Mesenchymal stem cell (in vitro differentiated cells and primary cell): ENCODE results near the gene SLC2A4RG.

Source experiments
- DNase-seq: peaks from one replicate; pipeline ENCODE4 v3.0.0-alpha.2; 2013
- H2AFZ ChIP-seq: one replicate; pipeline ENCODE4 v1.6.1; 2013; ENCODE audit warnings: low read depth, mild to moderate bottlenecking, control low read depth, inconsistent platforms, low read length, moderate library complexity
- H2AK5ac ChIP-seq: 2 replicates; pipeline ENCODE4 v1.6.1; 2013; ENCODE audit warnings: low read length, moderate library complexity, mild to moderate bottlenecking, inconsistent platforms; ENCODE audit not compliant: severe bottlenecking
- H2BK120ac ChIP-seq: one replicate; pipeline ENCODE4 v1.6.1; 2013; ENCODE audit warnings: low read depth, mild to moderate bottlenecking, inconsistent platforms, low read length, moderate library complexity
- H2BK12ac ChIP-seq, 2 experiments: one replicate each; pipeline ENCODE4 v1.6.1; 2013; ENCODE audit warnings: inconsistent platforms in 2 of 2, low read length in 2 of 2, mild to moderate bottlenecking in 2 of 2, moderate library complexity in 2 of 2, control low read depth in 1 of 2
- H2BK15ac ChIP-seq: one replicate; pipeline ENCODE4 v1.6.1; 2013; ENCODE audit warnings: mild to moderate bottlenecking, low read depth, inconsistent platforms; ENCODE audit not compliant: poor library complexity, severe bottlenecking
- H2BK5ac ChIP-seq: 2 replicates; pipeline ENCODE4 v1.6.1; 2013; ENCODE audit warnings: low read depth, mild to moderate bottlenecking, low read length, control low read depth, inconsistent platforms; ENCODE audit not compliant: poor library complexity, severe bottlenecking
- H3K14ac ChIP-seq, 2 experiments: one replicate each; pipeline ENCODE4 v1.6.1; 2013; ENCODE audit warnings: inconsistent platforms in 2 of 2, low read length in 2 of 2, control low read depth in 1 of 2, mild to moderate bottlenecking in 1 of 2, moderate library complexity in 1 of 2
- H3K18ac ChIP-seq, 2 experiments: one replicate each; pipeline ENCODE4 v1.6.1; 2013; ENCODE audit warnings: inconsistent platforms in 2 of 2, low read length in 2 of 2, control low read depth in 1 of 2, low read depth in 1 of 2, mild to moderate bottlenecking in 1 of 2
- H3K23ac ChIP-seq, 2 experiments: one replicate each; pipeline ENCODE4 v1.6.1; 2013; ENCODE audit warnings: inconsistent platforms in 2 of 2, low read length in 2 of 2, mild to moderate bottlenecking in 2 of 2, moderate library complexity in 2 of 2, control low read depth in 1 of 2
- H3K27ac ChIP-seq: 2 replicates; pipeline ENCODE4 v1.5.1; 2013; ENCODE audit warnings: mild to moderate bottlenecking, moderate library complexity, low read length, control low read depth, inconsistent platforms; ENCODE audit not compliant: poor library complexity, severe bottlenecking
- H3K27me3 ChIP-seq, 2 experiments: 2 replicates each; pipeline versions ENCODE4 v1.6.1 to v1.7.0; 2013; ENCODE audit warnings: low read length in 2 of 2, mild to moderate bottlenecking in 2 of 2, moderate library complexity in 2 of 2, control low read depth in 1 of 2, inconsistent platforms in 1 of 2; ENCODE audit not compliant: control insufficient read depth in 1 of 2, insufficient read depth in 1 of 2
- H3K36me3 ChIP-seq, 2 experiments: 2 replicates each; pipeline versions ENCODE4 v1.6.1 to v1.7.0; 2013; ENCODE audit warnings: low read length in 2 of 2, control low read depth in 1 of 2, inconsistent platforms in 1 of 2, low read depth in 1 of 2, mild to moderate bottlenecking in 1 of 2; ENCODE audit not compliant: insufficient read depth in 2 of 2, control insufficient read depth in 1 of 2
- H3K4ac ChIP-seq, 2 experiments: one replicate each; pipeline ENCODE4 v1.6.1; 2013; ENCODE audit warnings: inconsistent platforms in 2 of 2, low read length in 2 of 2, mild to moderate bottlenecking in 2 of 2, moderate library complexity in 2 of 2, control low read depth in 1 of 2, low read depth in 1 of 2
- H3K4me1 ChIP-seq: 2 replicates; pipeline ENCODE4 v1.6.1; 2013; ENCODE audit warnings: low read depth, low read length, control low read depth; ENCODE audit not compliant: control insufficient read depth, insufficient read depth
- H3K4me2 ChIP-seq: 2 replicates; pipeline ENCODE4 v1.6.1; 2013; ENCODE audit warnings: low read length, mild to moderate bottlenecking, inconsistent platforms; ENCODE audit not compliant: poor library complexity, severe bottlenecking
- H3K4me3 ChIP-seq, 2 experiments: 2 replicates each; pipeline versions ENCODE4 v1.5.1 to v1.7.0; 2013; ENCODE audit warnings: low read length in 2 of 2, mild to moderate bottlenecking in 2 of 2, control low read depth in 1 of 2, low read depth in 1 of 2; ENCODE audit not compliant: insufficient read depth in 1 of 2
- H3K79me1 ChIP-seq: replicated peaks from 2 replicates; pipeline ENCODE4 v1.6.1; 2013; ENCODE audit warnings: mild to moderate bottlenecking, control low read depth, low read length, inconsistent platforms; ENCODE audit not compliant: poor library complexity, severe bottlenecking
- H3K9ac ChIP-seq: 2 replicates; pipeline ENCODE4 v1.7.0; 2013; ENCODE audit warnings: mild to moderate bottlenecking, low read length, moderate library complexity
- H3K9me3 ChIP-seq: 2 replicates; pipeline ENCODE4 v1.7.0; 2013; ENCODE audit warnings: mild to moderate bottlenecking, low read length; ENCODE audit not compliant: control insufficient read depth
- H4K8ac ChIP-seq: one replicate; pipeline ENCODE4 v1.6.1; 2013; ENCODE audit warnings: inconsistent platforms, mild to moderate bottlenecking, low read length, moderate library complexity
- H4K91ac ChIP-seq: one replicate; pipeline ENCODE4 v1.6.1; 2013; ENCODE audit warnings: mild to moderate bottlenecking, low read length, inconsistent platforms
- WGBS: methylation state at CpG from one replicate; pipeline ENCODE4 v1.1.7; 2013; ENCODE audit warnings: mixed read lengths; 5-methylcytosine and 5-hydroxymethylcytosine counted together

SLC2A4RG gene

GRCh38 chr20:63691711-63692435 is 47.7 kb upstream of the SLC2A4RG start:
- H3K9me3 ChIP-seq: no peaks in the 10 kb centered on the region
- DNase-seq: no peak

GRCh38 chr20:63692436-63693082 is 47.0 kb upstream of the SLC2A4RG start:
- 89% methylated on average over 19 of the region's 20 CpGs for WGBS
- DNase-seq: no peak
- Histone ChIP-seq H3K23ac (no peak overlapping the region), H2AFZ (no peak overlapping the region), H3K27me3 (no peaks in the 10 kb centered on the region), H3K9ac (no peak overlapping the region), H2BK15ac (peak overlapping the region; percentile 45), H2BK5ac (no peak overlapping the region), H3K4ac (no peak overlapping the region), H2BK120ac (no peak overlapping the region), H3K9me3 (no peaks in the 10 kb centered on the region), H3K79me1 (peaks cover 12% of the 10 kb centered on the region), H3K4me1 (peaks cover 42% of the 10 kb centered on the region), H3K36me3 (peaks cover 4 to 69% of the 10 kb centered on the region in 2 experiments), H3K27ac (no peak overlapping the region), H3K14ac (no peak overlapping the region), H3K18ac (no peak overlapping the region), H2AK5ac (no peak overlapping the region), H3K4me3 (no peak overlapping the region), H4K91ac (peak overlapping the region; percentile 22), H3K4me2 (no peak overlapping the region), H4K8ac (no peak overlapping the region), H2BK12ac (peak overlapping the region in 1 of 2 experiments; percentile 3)

More at GRCh38 chr20:63691711-63692435, 47.7 kb upstream of the SLC2A4RG start:
- Histone ChIP-seq H3K4me1 (peaks cover 42% of the 10 kb centered on the region), H3K4ac (no peak overlapping the region), H3K79me1 (peaks cover 8% of the 10 kb centered on the region), H4K91ac (peak overlapping the region; percentile 16), H3K4me3 (no peak overlapping the region), H3K18ac (no peak overlapping the region), H2AFZ (no peak overlapping the region), H3K14ac (no peak overlapping the region), H3K27me3 (no peaks in the 10 kb centered on the region), H2BK5ac (no peak overlapping the region), H3K27ac (no peak overlapping the region), H4K8ac (no peak overlapping the region), H3K4me2 (no peak overlapping the region), H3K9ac (no peak overlapping the region), H2AK5ac (no peak overlapping the region), H3K36me3 (peaks cover 4 to 63% of the 10 kb centered on the region in 2 experiments), H2BK15ac (no peak overlapping the region), H2BK120ac (no peak overlapping the region), H2BK12ac (no peak overlapping the region), H3K23ac (no peak overlapping the region)
- whole genome bisulfite sequencing: 95% methylated on average over 17 of the region's 21 CpGs

GRCh38 chr20:63693083-63693732 is 46.4 kb upstream of the SLC2A4RG start:
- Histone ChIP-seq H3K27me3 (no peaks in the 10 kb centered on the region), H3K14ac (no peak overlapping the region), H4K8ac (no peak overlapping the region), H2AFZ (no peak overlapping the region), H3K23ac (no peak overlapping the region), H3K9me3 (no peaks in the 10 kb centered on the region), H3K36me3 (peaks cover 4 to 67% of the 10 kb centered on the region in 2 experiments), H3K27ac (no peak overlapping the region), H3K4me1 (peaks cover 44% of the 10 kb centered on the region), H3K18ac (no peak overlapping the region), H2BK15ac (peak overlapping the region; percentile 8), H4K91ac (no peak overlapping the region), H2BK12ac (no peak overlapping the region), H2BK5ac (no peak overlapping the region), H3K4ac (no peak overlapping the region), H3K4me3 (no peak overlapping the region), H3K79me1 (peaks cover 12% of the 10 kb centered on the region), H3K4me2 (no peak overlapping the region), H3K9ac (no peak overlapping the region), H2AK5ac (no peak overlapping the region), H2BK120ac (no peak overlapping the region)
- no peak for DNase-seq
- WGBS: 91% methylated on average over 7 of the region's 10 CpGs
